NCI-H1105 treated with DMSO at 0.1 percent for 48 hours (cell line): ENCODE results near the gene CYB5R3.
A peak's percentile ranks its signal among the peaks of the same experiment; 100 is the strongest.
"Not testable (repeated sequence)": the region's sequence is repeated elsewhere in the genome, so short reads cannot be mapped to it uniquely, and the experiment has no call there.

Source experiments
- DNase-seq: peaks from one replicate; lab custom pipeline; 2025; lab: John Stamatoyannopoulos, UW

Gene CYB5R3

DNA sequence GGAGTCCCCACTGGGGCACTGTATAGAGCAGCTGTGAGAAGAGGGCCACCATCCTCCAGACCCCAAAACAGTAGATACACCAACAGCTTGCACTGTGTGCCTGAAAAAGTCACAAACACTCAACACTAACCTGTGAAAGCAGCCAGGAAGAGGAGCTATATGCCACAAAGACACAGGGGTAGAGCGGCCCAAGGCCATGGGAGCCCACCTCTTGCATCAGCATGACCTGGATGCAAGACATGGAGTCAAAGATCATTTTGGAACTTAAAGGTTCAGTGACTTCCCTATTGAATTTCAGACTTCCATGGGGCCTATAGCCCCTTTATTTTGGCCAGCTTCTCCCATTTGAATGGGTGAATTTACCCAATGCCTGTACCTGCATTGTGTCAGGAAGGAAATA, 29.7 kb upstream of the CYB5R3 start:
- no peak for DNase-seq

- not testable (repeated sequence) for DNase-seq
Measured at GRCh38 chr22:42677936-42678335, 28.7 kb upstream of the CYB5R3 start.

GRCh38 chr22:42676059-42676607, 26.9 kb upstream of the CYB5R3 start:
- no peak for DNase-seq

- DNase-seq, result no peak
Measured at GRCh38 chr22:42673898-42674401, 24.8 kb upstream of the CYB5R3 start.

- DNase-seq, result not testable (repeated sequence)
Measured at GRCh38 chr22:42673071-42673470, 23.9 kb upstream of the CYB5R3 start.

GRCh38 chr22:42670921-42671709, 21.9 kb upstream of the CYB5R3 start:
- no peak for DNase-seq

GRCh38 chr22:42670046-42670445, 20.9 kb upstream of the CYB5R3 start:
- DNase-seq, result no peak

DNA sequence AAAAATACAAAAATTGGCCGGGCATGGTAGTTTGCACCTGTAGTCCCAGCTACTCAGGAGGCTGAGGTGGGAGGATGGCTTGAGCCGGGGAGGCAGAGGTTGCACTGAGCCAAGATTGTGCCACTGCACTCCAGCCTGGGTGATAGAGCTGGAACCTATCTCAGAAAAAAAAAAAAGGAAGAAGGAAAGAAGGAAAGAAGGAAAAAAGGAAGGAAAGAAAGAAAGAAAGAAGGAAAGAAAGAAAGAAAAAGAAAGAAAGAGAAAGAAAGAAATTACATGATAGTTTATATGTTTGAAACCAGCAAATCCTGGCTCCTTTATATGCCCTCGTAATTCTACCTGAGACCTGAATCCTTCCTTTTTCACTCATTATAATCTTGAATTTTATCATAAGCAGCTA, 17.2 kb upstream of the CYB5R3 start:
- DNase-seq, result not testable (repeated sequence)

DNA sequence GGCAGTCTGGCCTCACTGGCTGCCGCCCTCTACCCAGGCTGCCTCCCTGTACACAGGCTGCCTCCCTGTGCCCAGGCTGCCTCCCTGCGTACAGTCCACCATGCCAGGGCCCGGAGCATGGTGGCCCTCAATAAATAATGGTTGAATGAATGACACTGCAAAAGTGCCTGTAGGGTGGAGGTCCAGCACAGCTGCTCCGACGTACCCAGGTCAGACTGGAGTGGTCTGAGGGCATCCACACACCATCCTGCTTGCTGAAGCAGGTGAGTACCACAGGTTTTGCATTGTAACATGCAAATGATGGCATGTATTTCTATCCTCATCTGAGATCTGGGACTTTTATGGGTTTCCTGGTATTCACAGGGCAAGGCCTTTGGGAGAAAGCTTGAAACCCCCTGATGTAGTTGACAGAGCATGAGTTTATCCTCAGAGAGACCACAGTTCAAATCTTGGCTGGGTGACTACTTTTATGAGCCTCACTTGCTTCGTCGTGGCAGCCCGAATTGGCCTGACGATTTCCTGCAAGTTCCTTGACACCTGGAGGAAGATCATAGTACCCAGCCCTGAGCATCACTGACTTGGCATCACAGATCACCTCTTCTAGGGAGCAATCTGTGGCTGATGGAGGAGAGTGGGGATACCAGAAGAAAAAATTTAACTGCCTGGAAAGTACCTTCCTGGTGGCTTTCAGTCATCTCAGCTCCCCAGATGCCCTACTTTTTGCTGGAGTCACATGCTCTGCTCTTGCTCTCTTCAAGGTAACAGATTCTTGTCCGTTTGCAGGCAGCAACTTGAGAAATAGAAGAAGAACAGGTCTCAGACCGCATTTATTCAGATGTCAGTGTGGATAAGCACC, 16.0 kb upstream of the CYB5R3 start:
- DNase-seq, result no peak

GRCh38 chr22:42661985-42662831, 13.0 kb upstream of the CYB5R3 start:
- DNase-seq, result peak; percentile 18

- DNase-seq, result no peak
Measured at GRCh38 chr22:42656578-42656977, 7.4 kb upstream of the CYB5R3 start.

DNA sequence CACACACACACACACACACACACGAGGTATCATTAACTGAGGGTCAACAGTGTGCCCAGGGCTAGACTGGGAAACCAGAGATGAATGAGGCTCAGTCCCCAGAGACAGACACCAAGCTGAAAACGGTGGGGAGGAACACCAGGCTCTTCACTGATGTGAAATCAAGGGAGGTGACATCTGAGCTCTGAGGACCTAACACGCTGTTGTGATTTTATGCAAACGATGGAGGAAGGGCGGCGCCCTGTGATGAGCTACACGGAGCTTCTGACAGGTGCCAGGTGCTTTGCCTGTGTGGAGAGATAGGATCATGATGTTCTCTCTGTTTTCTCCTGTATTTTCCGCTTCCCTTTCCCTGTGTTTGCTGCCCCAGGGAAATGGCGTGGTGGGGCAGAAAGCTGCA, 6.5 kb upstream of the CYB5R3 start:
- DNase-seq, result peak; percentile 59

DNA sequence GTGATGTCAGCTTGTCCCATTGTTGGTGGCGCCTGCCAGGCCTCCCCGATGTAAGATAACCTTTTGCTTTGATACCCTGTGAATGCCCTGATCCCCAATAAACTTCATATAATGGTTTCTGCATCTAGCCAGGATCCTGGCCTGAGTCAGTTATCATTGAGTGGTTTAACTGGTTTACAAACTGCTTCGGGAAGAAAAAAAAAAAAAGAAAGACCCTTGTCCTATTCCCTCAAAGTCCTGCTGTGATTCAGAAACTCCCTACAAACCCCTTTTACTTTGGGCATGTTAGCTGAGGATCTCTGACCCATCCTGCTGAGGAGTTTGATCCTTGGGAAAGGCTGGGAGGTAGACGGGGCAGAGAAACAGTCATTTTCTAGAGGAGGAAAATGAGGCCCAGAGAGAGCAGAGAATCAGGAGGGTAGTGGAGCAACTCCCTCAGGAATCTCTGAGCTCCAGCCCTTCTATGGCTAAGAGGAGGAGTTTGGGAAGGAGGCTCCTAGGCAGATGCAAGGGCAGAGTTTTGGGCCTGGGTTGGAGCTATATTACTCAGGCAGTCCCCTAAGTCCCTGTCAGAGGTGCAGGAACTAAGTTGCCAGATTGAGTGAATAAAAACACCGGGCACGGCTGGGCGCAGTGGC, 5.4 kb upstream of the CYB5R3 start:
- DNase-seq, result no peak

- DNase-seq, result no peak
Measured at GRCh38 chr22:42653999-42654398, 4.8 kb upstream of the CYB5R3 start.

GRCh38 chr22:42651134-42651533, 1.9 kb upstream of the CYB5R3 start:
- DNase-seq, result no peak

DNA sequence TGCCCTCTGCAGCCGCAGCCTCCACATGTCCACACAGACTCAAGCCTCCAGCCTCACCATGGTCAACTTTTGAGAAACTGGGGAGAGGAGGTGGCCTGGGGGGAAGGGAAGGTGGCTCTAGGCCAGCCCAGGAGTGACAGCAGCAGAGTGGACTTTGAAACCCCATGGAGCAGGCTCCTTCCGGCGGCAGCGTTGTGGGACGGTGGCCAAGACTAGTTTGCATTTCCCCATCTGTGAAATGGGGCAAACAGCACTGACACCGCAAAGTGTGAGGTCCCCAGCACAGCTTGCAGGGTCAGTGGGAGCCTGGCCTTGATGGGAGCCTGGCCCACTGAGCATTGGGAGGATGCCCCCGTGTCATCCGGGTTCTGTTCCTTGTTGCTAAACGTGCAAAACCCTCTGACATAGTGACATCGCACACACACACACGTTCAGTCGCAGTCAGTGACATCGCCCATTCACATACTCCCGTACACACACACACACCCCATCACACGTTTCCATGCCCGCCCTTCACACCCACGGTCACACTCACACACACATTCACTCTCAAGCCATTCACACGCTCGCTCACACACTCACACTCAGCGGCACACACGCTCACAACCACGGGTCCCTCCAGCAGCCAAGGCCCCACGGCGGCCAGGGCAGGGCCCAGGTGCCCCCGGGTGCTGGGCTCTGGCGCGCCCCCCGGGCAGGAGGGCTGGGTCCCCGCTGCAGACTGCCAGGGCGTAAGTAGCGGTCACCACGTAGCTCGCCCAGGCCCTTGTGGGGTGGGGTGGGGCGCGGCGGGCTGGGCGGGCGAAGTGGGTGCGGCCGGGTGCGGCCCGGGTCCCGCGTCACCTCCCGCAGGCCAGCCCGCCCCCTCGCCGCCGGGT, 585 bp downstream of the CYB5R3 start:
- no peak for DNase-seq

GRCh38 chr22:42648017-42648367, 1.2 kb downstream of the CYB5R3 start:
- no peak for DNase-seq

DNA sequence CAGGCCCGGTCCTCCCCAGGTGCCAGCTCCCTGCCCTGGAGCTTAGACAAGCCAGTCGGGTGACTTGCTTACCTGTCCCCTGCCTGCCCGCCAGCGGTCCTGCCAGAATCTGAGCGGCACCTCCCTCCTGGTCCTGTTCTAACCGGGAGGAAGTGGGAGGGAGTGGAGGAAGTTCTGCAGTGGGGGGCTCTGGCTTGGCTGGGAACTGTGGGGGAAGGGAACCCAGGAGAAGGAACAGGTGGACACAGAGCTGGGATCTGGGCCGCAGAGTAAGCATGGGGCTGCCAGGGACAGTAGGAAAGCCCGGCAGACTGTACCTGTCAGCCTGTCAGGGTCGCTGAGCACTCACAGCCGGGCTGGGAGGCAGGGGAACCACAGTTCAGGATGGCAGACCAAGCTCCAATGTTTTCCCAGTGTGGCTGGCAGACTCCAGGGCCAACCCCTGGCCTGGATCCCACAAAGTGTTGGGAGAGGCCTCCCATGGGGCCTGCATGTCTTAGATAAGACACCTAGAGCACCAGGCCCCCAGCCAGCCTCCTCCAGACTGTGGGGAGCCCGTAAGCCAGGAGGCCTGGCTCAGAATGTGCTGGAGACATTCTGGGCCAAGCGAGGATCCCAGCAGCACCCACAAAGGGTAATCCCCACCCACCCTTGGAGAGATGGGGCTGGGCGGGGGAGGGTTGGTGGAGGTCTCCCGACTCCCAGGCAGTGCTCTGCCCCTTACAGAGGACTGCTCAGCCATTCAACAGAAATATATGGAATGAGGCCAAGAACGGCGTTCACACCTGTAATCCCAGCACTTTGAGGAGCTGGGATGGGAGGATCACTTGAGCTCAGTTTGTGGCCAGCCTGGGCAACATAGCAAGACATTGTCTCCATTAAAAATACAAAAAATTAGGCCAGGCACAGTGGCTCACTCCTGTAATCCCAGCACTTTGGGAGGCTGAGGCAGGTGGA, 2.3 kb downstream of the CYB5R3 start:
- peak; percentile 34 for DNase-seq

DNA sequence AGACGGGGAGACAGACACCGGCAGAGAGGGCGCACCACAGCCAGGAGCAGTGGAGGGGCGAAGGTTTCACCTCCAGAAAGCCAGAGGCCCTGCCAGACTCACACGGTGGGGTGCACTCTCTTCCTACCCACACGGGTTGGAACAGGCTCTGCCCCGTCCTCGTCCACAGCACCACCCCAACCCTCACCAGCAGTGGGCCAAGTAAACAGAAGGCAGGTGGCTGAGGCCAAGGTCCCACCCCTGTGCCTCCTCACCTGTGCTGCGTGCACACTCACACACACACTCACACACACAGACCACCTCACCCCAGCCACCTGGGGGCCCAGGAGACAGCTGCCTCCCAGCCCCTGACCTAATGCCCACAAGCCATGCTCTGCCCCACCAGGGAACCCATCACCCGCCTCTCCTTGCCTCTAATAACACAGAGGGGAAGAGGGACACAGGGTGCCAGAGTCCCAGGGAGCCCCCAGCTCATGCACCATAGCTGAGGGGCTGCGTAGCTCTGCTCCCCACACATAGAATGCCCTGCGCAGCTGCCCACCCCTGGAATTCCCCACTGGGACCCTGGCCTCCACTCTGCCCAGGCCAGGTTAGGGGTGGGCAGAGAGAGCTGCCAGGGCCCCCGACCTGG, 3.1 kb downstream of the CYB5R3 start:
- DNase-seq, result no peak
